CD4-positive, CD25-positive, alpha-beta regulatory T cell (primary cell): ENCODE measurements around the gene COQ5. TPM values are rescaled to one million over a fixed set of nuclear protein-coding genes. Genes with fewer than 3 reads are reported as not detected.
"Not testable (repeated sequence)": the region's sequence is repeated elsewhere in the genome, so short reads cannot be mapped to it uniquely, and the experiment has no call there.

ENCODE experiments used
- ATAC-seq, 2 donors: fragments of 150-1000 bp; cut with Tn5 transposase; one replicate each; pipeline ENCODE4 v1.10.0; 2021; ENCODE audit warnings: low read depth in 2 of 2, moderate number of reproducible peaks in 2 of 2, moderate library complexity in 1 of 2
- DNase-seq, 3 donors: peaks; one replicate each; pipeline versions ENCODE4 v3.0.0 to v3.0.0-alpha.2; 2012 to 2022; ENCODE audit warnings: mixed read lengths in 1 of 3
- H3K27ac ChIP-seq: one replicate; pipeline ENCODE4 v1.7.0; 2013; ENCODE audit warnings: mild to moderate bottlenecking, low read length; ENCODE audit not compliant: insufficient read depth, poor library complexity, severe bottlenecking
- H3K27me3 ChIP-seq: one replicate; pipeline ENCODE4 v1.7.0; 2013; ENCODE audit warnings: low read length; ENCODE audit not compliant: control insufficient read depth, insufficient read depth
- H3K36me3 ChIP-seq: one replicate; pipeline ENCODE4 v1.7.0; 2013; ENCODE audit warnings: mild to moderate bottlenecking, low read length, moderate library complexity; ENCODE audit not compliant: control insufficient read depth, insufficient read depth
- H3K4me1 ChIP-seq: 2 replicates; pipeline ENCODE4 v1.7.0; 2013; ENCODE audit warnings: mild to moderate bottlenecking, low read length; ENCODE audit not compliant: insufficient read depth, control insufficient read depth, poor library complexity, severe bottlenecking
- H3K4me3 ChIP-seq: one replicate; pipeline ENCODE4 v1.7.0; 2013; ENCODE audit warnings: low read depth, mild to moderate bottlenecking, low read length, moderate library complexity
- H3K9me3 ChIP-seq, 2 experiments: 1 replicate in 1 of 2; 2 replicates in 1 of 2; pipeline ENCODE4 v1.7.0; 2013; ENCODE audit warnings: low read length in 2 of 2, mild to moderate bottlenecking in 1 of 2, moderate library complexity in 1 of 2; ENCODE audit not compliant: control insufficient read depth in 2 of 2
- H3K27ac Mint-ChIP-seq, 3 donors: one replicate each; pipeline ENCODE4 v1.8.0; 2020 to 2022; ENCODE audit warnings: mild to moderate bottlenecking in 3 of 3, mixed read lengths in 3 of 3, moderate library complexity in 2 of 3
- H3K27me3 Mint-ChIP-seq: one replicate; pipeline ENCODE4 v1.8.0; 2022; ENCODE audit warnings: mild to moderate bottlenecking, mixed read lengths
- H3K36me3 Mint-ChIP-seq: one replicate; pipeline ENCODE4 v1.8.0; 2020; ENCODE audit warnings: mixed read lengths
- H3K4me1 Mint-ChIP-seq, 4 donors: one replicate each; pipeline ENCODE4 v1.8.0; 2020 to 2022; ENCODE audit warnings: mixed read lengths in 4 of 4, mild to moderate bottlenecking in 1 of 4
- H3K4me3 Mint-ChIP-seq, 4 donors: one replicate each; pipeline ENCODE4 v1.8.0; 2020 to 2022; ENCODE audit warnings: mild to moderate bottlenecking in 4 of 4, mixed read lengths in 4 of 4, moderate library complexity in 3 of 4
- H3K9me3 Mint-ChIP-seq, 7 donors: one replicate each; pipeline ENCODE4 v1.8.0; 2020 to 2022; ENCODE audit warnings: mixed read lengths in 7 of 7, mild to moderate bottlenecking in 3 of 7, moderate library complexity in 2 of 7
- polyA plus RNA-seq, 4 donors: library from polyadenylated mRNA; unstranded; fragments of 300-500 nt; fragmentation: Illumina TruSeq; gene quantifications; one replicate each; pipeline ENCODE4 v1.2.3, GENCODE V29; 2021
- total RNA-seq: library from RNA; stranded (reverse); gene quantifications from one replicate; pipeline ENCODE4 v1.2.3, GENCODE V29; 2022

Gene COQ5
- total and polyA plus RNA-seq, 5 donors from 2014 or later, result 11.5 to 67.4 (median 45.8) TPM

- H3K27ac ChIP-seq, result no peak overlapping the region
- no peaks in the 10 kb centered on the region for H3K36me3 ChIP-seq
- Mint-ChIP-seq H3K27ac (no peak overlapping the region), H3K4me3 (no peak overlapping the region), H3K9me3 (peaks cover 0 to 2% (median 0%) of the 10 kb centered on the region in 7 donors), H3K27me3 (no peaks in the 10 kb centered on the region), H3K36me3 (no peaks in the 10 kb centered on the region), H3K4me1 (peaks cover 6 to 9% (median 7%) of the 10 kb centered on the region in 4 donors)
- H3K4me1 ChIP-seq, result peaks cover 5% of the 10 kb centered on the region
- no peak overlapping the region for H3K4me3 ChIP-seq
- H3K27me3 ChIP-seq, result no peaks in the 10 kb centered on the region
- ATAC-seq (no peak), DNase-seq (no peak)
- no peaks in the 10 kb centered on the region for H3K9me3 ChIP-seq
Observed at GRCh38 chr12:120490325-120490724, 38.6 kb downstream of the COQ5 start.

DNA sequence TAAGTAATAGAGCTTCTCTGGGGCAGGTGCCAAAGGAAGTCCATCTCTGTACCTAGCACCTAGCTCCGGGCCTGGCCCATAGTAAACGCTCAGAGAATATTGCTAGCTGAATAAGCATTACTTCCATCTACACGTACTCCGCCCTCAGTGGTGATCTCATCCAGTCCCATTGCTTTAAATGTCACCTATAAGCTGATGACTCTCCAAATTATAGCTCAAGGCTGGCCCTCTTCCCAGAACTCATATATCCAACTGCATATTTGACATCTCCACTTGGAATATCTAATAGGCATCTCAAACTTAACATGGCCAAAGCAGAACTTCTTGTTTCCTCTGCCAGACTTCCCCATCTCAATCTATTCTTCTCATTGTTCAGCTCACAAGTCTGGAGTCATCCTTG lies 39.9 kb downstream of the COQ5 start:
- H3K4me3 Mint-ChIP-seq, result peak overlapping the region in 1 of 4 donors; percentile 13
- ATAC-seq (no peak), DNase-seq (no peak)
- Histone ChIP-seq H3K4me1 (no peaks in the 10 kb centered on the region), H3K36me3 (no peaks in the 10 kb centered on the region), H3K4me3 (no peak overlapping the region), H3K27ac (no peak overlapping the region), H3K9me3 (no peaks in the 10 kb centered on the region), H3K27me3 (no peaks in the 10 kb centered on the region)
- H3K36me3 Mint-ChIP-seq, result no peaks in the 10 kb centered on the region
- H3K27me3 Mint-ChIP-seq, result no peaks in the 10 kb centered on the region
- peaks cover 0 to 4% (median 2%) of the 10 kb centered on the region in 4 donors for H3K4me1 Mint-ChIP-seq
- no peak overlapping the region for H3K27ac Mint-ChIP-seq
- peaks cover 0 to 2% (median 0%) of the 10 kb centered on the region in 7 donors for H3K9me3 Mint-ChIP-seq

DNA sequence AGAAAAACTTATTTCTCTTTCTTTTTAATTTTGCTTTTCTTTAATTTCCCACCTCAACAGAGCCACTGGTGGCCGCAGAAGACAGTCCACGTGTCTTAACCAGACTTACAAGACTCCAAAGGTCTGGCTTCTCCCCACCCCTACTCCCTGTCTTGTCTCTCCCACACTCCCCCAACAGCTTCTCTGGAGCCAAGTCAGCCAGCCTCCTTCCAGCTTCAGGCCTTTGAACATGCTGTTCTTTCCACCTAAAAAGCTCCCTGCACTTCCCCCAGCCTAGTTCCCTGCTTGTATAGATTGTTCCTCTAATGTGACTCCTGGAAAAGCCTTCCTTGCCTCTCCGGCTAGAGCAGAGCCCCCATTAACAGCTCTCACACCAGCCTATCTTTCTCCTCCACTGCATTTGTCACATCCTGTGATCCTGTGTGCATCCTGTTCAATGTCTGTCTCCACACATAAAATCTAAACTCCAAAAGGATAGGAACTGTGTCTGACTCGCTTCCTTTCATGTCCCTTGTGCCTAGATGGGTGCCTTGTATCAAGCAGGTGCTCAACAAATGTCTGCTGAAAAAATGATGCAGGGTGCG lies 40.8 kb downstream of the COQ5 start:
- Histone ChIP-seq H3K36me3 (no peaks in the 10 kb centered on the region), H3K4me3 (no peak overlapping the region), H3K27ac (no peak overlapping the region), H3K4me1 (no peaks in the 10 kb centered on the region), H3K27me3 (no peaks in the 10 kb centered on the region), H3K9me3 (no peaks in the 10 kb centered on the region)
- DNase-seq (no peak), ATAC-seq (no peak)
- no peak overlapping the region for H3K4me3 Mint-ChIP-seq
- no peak overlapping the region for H3K27ac Mint-ChIP-seq
- H3K36me3 Mint-ChIP-seq, result no peaks in the 10 kb centered on the region
- no peaks in the 10 kb centered on the region for H3K27me3 Mint-ChIP-seq
- H3K4me1 Mint-ChIP-seq, result peaks cover 0 to 4% (median 2%) of the 10 kb centered on the region in 4 donors
- H3K9me3 Mint-ChIP-seq, result peaks cover 0 to 2% (median 0%) of the 10 kb centered on the region in 7 donors

DNA sequence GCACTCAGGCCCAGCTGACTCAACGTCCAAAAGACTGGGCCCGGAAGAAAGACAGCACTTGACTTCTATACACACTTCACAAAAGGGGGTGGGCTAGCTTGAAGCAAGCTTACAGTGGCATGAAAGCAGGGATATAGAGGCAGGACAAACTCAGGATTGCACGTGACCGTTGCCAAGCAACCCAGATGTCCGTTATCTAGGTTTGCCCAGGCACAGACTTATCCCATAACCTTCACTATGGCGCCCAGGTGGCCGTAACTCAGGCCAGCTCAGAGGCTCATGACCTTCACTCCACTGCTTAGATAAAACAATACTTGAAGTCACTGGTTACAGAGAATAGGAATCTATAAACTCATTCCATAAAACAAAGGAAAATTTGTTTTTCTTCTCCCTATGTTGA lies 41.4 kb downstream of the COQ5 start:
- H3K4me1 Mint-ChIP-seq, ATAC-seq, H3K4me3 Mint-ChIP-seq, H3K9me3 Mint-ChIP-seq, H3K27ac Mint-ChIP-seq, H3K9me3 ChIP-seq, DNase-seq, H3K4me1 ChIP-seq, H3K36me3 ChIP-seq, H3K27ac ChIP-seq, H3K4me3 ChIP-seq, H3K36me3 Mint-ChIP-seq, H3K27me3 Mint-ChIP-seq, H3K27me3 ChIP-seq: not testable (repeated sequence)

GRCh38 chr12:120485961-120486881 lies 42.7 kb downstream of the COQ5 start:
- Mint-ChIP-seq H3K36me3 (no peaks in the 10 kb centered on the region), H3K4me1 (peaks cover 0 to 4% (median 2%) of the 10 kb centered on the region in 4 donors), H3K27me3 (no peaks in the 10 kb centered on the region), H3K9me3 (peaks cover 0 to 2% (median 0%) of the 10 kb centered on the region in 7 donors), H3K27ac (peak overlapping the region in 1 of 3 donors; percentile 5), H3K4me3 (no peak overlapping the region)
- no peaks in the 10 kb centered on the region for H3K36me3 ChIP-seq
- no peak for ATAC-seq
- H3K4me3 ChIP-seq, result no peak overlapping the region
- no peak for DNase-seq
- no peak overlapping the region for H3K27ac ChIP-seq
- H3K9me3 ChIP-seq, result no peaks in the 10 kb centered on the region
- no peaks in the 10 kb centered on the region for H3K27me3 ChIP-seq
- H3K4me1 ChIP-seq, result no peaks in the 10 kb centered on the region

GRCh38 chr12:120483621-120484020 lies 45.3 kb downstream of the COQ5 start:
- ATAC-seq (no peak), DNase-seq (no peak)
- no peaks in the 10 kb centered on the region for H3K9me3 Mint-ChIP-seq
- H3K36me3 Mint-ChIP-seq, result no peaks in the 10 kb centered on the region
- H3K27me3 Mint-ChIP-seq, result no peaks in the 10 kb centered on the region
- H3K27ac Mint-ChIP-seq, result peak overlapping the region in 1 of 3 donors; percentile 7
- Histone ChIP-seq H3K9me3 (no peaks in the 10 kb centered on the region), H3K27me3 (no peaks in the 10 kb centered on the region), H3K4me1 (no peaks in the 10 kb centered on the region), H3K27ac (no peak overlapping the region), H3K36me3 (no peaks in the 10 kb centered on the region), H3K4me3 (no peak overlapping the region)
- peaks cover 0 to 4% (median 1%) of the 10 kb centered on the region in 4 donors for H3K4me1 Mint-ChIP-seq
- H3K4me3 Mint-ChIP-seq, result no peak overlapping the region

DNA sequence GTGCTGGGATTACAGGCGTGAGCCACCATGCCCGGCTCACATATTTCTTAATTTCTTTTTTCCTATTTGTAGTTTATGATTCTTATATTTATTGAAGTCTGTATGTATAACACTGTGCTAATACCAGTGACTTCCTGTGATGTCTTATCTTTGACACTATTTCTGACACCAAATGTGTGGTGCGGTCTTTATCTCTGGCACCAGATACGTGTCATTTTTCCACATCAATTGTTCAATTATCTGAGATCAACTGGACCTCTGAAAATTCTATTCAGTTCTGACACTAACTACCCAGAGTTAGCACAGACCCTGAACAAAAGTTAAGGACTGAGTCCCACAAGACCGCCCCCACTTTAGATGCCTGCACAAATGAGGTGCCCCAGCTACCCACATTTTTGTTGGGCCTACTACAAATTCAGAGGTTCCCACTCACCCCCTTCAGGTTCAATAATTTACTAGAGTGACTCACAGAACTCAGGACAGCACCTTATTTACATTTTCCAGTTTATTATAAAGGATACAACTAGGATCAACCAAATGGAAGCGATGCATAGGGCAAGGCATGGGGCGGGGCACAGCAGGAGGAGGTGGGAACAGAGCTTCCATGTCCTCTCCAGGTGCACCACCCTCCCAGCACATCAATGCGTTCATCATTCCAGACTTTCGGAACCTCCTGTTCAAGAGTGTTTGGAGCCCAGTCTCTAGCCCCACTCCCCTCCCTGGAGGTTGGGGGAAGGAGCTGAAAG lies 47.8 kb downstream of the COQ5 start:
- Mint-ChIP-seq H3K4me1 (peaks cover 0 to 4% (median 1%) of the 10 kb centered on the region in 4 donors), H3K27me3 (no peaks in the 10 kb centered on the region), H3K36me3 (no peaks in the 10 kb centered on the region), H3K27ac (no peak overlapping the region), H3K4me3 (no peak overlapping the region), H3K9me3 (no peaks in the 10 kb centered on the region)
- DNase-seq, result no peak
- Histone ChIP-seq H3K4me3 (no peak overlapping the region), H3K4me1 (no peaks in the 10 kb centered on the region), H3K27me3 (no peaks in the 10 kb centered on the region), H3K36me3 (no peaks in the 10 kb centered on the region), H3K27ac (no peak overlapping the region), H3K9me3 (no peaks in the 10 kb centered on the region)
- no peak for ATAC-seq
